Testis (tissue), 3 donors: ENCODE data around the gene RXRG. TPM values are rescaled to one million over a fixed set of nuclear protein-coding genes. Genes with fewer than 3 reads are reported as not detected.

Experiments used
- DNase-seq: peaks from one replicate; pipeline ENCODE4 v3.0.0-alpha.2; 2019
- H3K27ac ChIP-seq, 2 donors: fragments of 200-600 bp; sonication (generic); one replicate each; pipeline ENCODE4 v1.5.1; 2019
- H3K27me3 ChIP-seq: fragments of 200-600 bp; sonication (generic); one replicate; pipeline ENCODE4 v1.5.1; 2019
- H3K36me3 ChIP-seq: fragments of 200-600 bp; sonication (generic); one replicate; pipeline ENCODE4 v1.5.1; 2017; ENCODE audit warnings: low read depth; ENCODE audit errors: missing control alignments
- H3K4me1 ChIP-seq: fragments of 200-600 bp; sonication (generic); one replicate; pipeline ENCODE4 v1.5.1; 2019
- H3K4me3 ChIP-seq, 2 donors: fragments of 200-600 bp; sonication (generic); one replicate each; pipeline ENCODE4 v1.5.1; 2017 to 2019
- H3K9me3 ChIP-seq: fragments of 200-600 bp; sonication (generic); one replicate; pipeline ENCODE4 v1.5.1; 2017
- POLR2A ChIP-seq: fragments of 450-650 bp; IDR thresholded peaks from one replicate; pipeline ENCODE4 v1.6.1; 2017; ENCODE audit warnings: antibody characterized with exemption, mild to moderate bottlenecking, moderate library complexity
- WGBS, 2 donors: methylation state at CpG; one replicate each; pipeline ENCODE4 v1.1.5; 2018; 5-methylcytosine and 5-hydroxymethylcytosine counted together
- intact Hi-C: fragments of 100-400 bp; cut with DNase I; formaldehyde crosslinking; loops from one replicate; pipeline ENCODE4 v1.15.1; 2023; ENCODE audit warnings: low total_unique reads
- polyA plus RNA-seq: library from polyadenylated mRNA; stranded (reverse); fragments of 350-450 nt; fragmentation: Illumina TruSeq; extraction: RNeasy Lipid Tissue Mini Kit (QIAGEN cat#74804); gene quantifications from one replicate; pipeline ENCODE4 v1.2.3, GENCODE V29; 2014; ENCODE audit warnings: low read depth, low replicate concordance; ENCODE audit not compliant: insufficient read depth
- total RNA-seq, 2 donors: library from RNA; depleted of rRNA; stranded (reverse); fragments of >200 nt; gene quantifications; one replicate each; pipeline ENCODE4 v1.2.3, GENCODE V29; 2016
- TF ChIP-seq, protein P1 (sequence below), 3 experiments: fragments of 450-650 bp in 2 of 3; fragments of 200-600 bp in 1 of 3; sonication (generic) in 1 of 3; IDR thresholded peaks; one replicate each; pipeline ENCODE4 v1.5.1; 2016 to 2019; ENCODE audit warnings: antibody characterized with exemption in 3 of 3, mild to moderate bottlenecking in 2 of 3, moderate library complexity in 1 of 3

The RXRG gene
- total and polyA plus RNA-seq, 3 donors from 2014 or later, result 0.24 to 4.0 (median 1.1) TPM

- Histone ChIP-seq H3K9me3 (no peaks in the 10 kb centered on the region), H3K4me1 (no peaks in the 10 kb centered on the region), H3K27me3 (no peaks in the 10 kb centered on the region), H3K4me3 (no peak overlapping the region), H3K36me3 (no peaks in the 10 kb centered on the region), H3K27ac (no peak overlapping the region)
- intact Hi-C loops, result no loop called here
- DNase-seq, result no peak
- TF ChIP-seq, protein P1, sequence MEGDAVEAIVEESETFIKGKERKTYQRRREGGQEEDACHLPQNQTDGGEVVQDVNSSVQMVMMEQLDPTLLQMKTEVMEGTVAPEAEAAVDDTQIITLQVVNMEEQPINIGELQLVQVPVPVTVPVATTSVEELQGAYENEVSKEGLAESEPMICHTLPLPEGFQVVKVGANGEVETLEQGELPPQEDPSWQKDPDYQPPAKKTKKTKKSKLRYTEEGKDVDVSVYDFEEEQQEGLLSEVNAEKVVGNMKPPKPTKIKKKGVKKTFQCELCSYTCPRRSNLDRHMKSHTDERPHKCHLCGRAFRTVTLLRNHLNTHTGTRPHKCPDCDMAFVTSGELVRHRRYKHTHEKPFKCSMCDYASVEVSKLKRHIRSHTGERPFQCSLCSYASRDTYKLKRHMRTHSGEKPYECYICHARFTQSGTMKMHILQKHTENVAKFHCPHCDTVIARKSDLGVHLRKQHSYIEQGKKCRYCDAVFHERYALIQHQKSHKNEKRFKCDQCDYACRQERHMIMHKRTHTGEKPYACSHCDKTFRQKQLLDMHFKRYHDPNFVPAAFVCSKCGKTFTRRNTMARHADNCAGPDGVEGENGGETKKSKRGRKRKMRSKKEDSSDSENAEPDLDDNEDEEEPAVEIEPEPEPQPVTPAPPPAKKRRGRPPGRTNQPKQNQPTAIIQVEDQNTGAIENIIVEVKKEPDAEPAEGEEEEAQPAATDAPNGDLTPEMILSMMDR (IDR thresholded peaks at IDR 0.05), result no peak
- no peak for TF ChIP-seq POLR2A
- 94 to 96% methylated on average over 2 of the region's 2 CpGs for WGBS, 2 donors
These were observed 29.3 kb upstream of the RXRG start for GRCh38 chr1:165474196-165474595.

GRCh38 chr1:165473081-165473480 lies 28.2 kb upstream of the RXRG start:
- WGBS, 2 donors, result 79 to 82% methylated on average over 4 of the region's 4 CpGs
- no peak for DNase-seq
- no peak for TF ChIP-seq POLR2A
- TF ChIP-seq, protein P1 (IDR thresholded peaks at IDR 0.05), result no peak
- H3K9me3 ChIP-seq, result no peaks in the 10 kb centered on the region
- no peak overlapping the region for H3K27ac ChIP-seq
- no peak overlapping the region for H3K4me3 ChIP-seq
- no peaks in the 10 kb centered on the region for H3K36me3 ChIP-seq
- no peaks in the 10 kb centered on the region for H3K4me1 ChIP-seq
- intact Hi-C loops, result no loop called here
- no peaks in the 10 kb centered on the region for H3K27me3 ChIP-seq

- H3K27ac ChIP-seq, result no peak overlapping the region
- TF ChIP-seq POLR2A, result no peak
- TF ChIP-seq, protein P1 (IDR thresholded peaks at IDR 0.05), result no peak
- 94 to 96% methylated on average over 6 of the region's 6 CpGs for WGBS, 2 donors
- no peaks in the 10 kb centered on the region for H3K36me3 ChIP-seq
- no peak overlapping the region for H3K4me3 ChIP-seq
- no peaks in the 10 kb centered on the region for H3K27me3 ChIP-seq
- H3K4me1 ChIP-seq, result no peaks in the 10 kb centered on the region
- intact Hi-C loops, result no loop called here
- H3K9me3 ChIP-seq, result no peaks in the 10 kb centered on the region
- no peak for DNase-seq
These were observed 23.9 kb upstream of the RXRG start for GRCh38 chr1:165468726-165469249.

- Histone ChIP-seq H3K4me1 (no peaks in the 10 kb centered on the region), H3K36me3 (no peaks in the 10 kb centered on the region), H3K9me3 (no peaks in the 10 kb centered on the region), H3K27ac (no peak overlapping the region), H3K27me3 (no peaks in the 10 kb centered on the region), H3K4me3 (no peak overlapping the region)
- DNase-seq, result no peak
- WGBS, 2 donors, result 87 to 92% methylated on average over 2 of the region's 2 CpGs
- intact Hi-C loops, result no loop called here
- TF ChIP-seq, protein P1 (IDR thresholded peaks at IDR 0.05), result no peak
- no peak for TF ChIP-seq POLR2A
These were observed 23.3 kb upstream of the RXRG start for GRCh38 chr1:165468253-165468652.

DNA sequence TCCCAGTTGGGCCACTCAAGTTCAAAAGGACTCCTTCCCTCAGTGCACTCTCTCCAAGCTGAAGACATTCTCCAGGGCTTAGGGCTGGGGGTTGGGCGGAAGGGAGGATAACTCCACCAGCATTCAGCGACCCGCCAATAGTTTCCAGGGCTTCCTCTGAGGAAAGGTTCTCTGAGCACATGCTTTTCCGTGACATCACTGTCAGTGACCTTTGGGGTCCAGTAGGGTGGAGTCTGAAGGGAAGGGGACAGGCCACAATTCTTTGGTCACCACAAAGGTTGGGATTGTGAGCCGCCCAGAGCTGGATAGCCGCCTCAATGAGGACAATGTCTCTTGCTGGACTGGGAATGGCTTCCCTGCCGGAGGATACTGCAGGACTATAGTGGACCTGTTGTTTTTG lies 22.8 kb upstream of the RXRG start:
- intact Hi-C loops, result no loop called here
- no peak for DNase-seq
- TF ChIP-seq POLR2A, result no peak
- TF ChIP-seq, protein P1 (IDR thresholded peaks at IDR 0.05), result no peak
- Histone ChIP-seq H3K9me3 (no peaks in the 10 kb centered on the region), H3K36me3 (no peaks in the 10 kb centered on the region), H3K27ac (no peak overlapping the region), H3K4me3 (no peak overlapping the region), H3K4me1 (no peaks in the 10 kb centered on the region), H3K27me3 (no peaks in the 10 kb centered on the region)
- 85 to 95% methylated on average over 7 of the region's 7 CpGs for WGBS, 2 donors
